ENCODE results near the gene DDIAS.
"Not testable (repeated sequence)": the region's sequence is repeated elsewhere in the genome, so short reads cannot be mapped to it uniquely, and the experiment has no call there.

DDIAS gene

GRCh38 chr11:82970507-82971083 is 69.1 kb downstream of the DDIAS start:
- DNase-seq, result not testable (repeated sequence)

DNA sequence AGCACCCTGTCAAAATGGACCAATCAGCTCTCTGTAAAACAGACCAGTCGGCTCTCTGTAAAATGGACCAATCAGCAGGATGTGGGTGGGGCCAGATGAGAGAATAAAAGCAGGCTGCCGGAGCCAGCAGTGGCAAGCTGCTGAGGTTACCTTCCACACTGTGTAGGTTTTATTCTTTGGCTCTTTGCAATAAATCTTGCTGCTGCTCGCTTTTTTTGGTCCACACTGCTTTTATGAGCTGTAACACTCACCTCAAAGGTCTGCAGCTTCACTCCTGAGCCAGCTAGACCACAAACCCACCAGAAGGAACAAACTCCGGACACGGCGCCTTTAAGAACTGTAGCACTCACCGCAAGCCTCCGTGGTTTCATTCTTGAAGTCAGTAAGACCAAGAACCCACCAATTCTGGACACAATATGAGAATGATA is 70.0 kb downstream of the DDIAS start:
- DNase-seq, result not testable (repeated sequence)

- DNase-seq, result no peak
Observed at GRCh38 chr11:82972103-82972502, 70.6 kb downstream of the DDIAS start.

DNA sequence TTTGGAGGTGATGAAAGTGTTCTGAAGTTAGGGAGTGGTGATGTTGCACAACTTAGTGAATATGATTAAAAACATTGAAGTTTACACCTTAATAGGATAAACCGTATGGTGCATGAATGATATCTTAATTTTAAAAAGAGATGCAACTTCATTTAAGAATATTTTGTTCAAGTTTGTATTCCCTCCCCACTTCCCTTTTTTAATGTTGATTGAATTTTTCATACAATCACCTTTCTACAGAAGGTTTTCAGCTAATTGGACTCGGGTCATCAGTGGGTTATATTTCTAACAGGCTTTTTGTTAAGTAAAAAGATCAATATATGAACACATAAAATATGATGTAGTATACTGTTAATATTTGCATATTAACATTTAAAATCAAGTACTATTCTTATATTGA is 72.6 kb downstream of the DDIAS start:
- DNase-seq, result no peak

DNA sequence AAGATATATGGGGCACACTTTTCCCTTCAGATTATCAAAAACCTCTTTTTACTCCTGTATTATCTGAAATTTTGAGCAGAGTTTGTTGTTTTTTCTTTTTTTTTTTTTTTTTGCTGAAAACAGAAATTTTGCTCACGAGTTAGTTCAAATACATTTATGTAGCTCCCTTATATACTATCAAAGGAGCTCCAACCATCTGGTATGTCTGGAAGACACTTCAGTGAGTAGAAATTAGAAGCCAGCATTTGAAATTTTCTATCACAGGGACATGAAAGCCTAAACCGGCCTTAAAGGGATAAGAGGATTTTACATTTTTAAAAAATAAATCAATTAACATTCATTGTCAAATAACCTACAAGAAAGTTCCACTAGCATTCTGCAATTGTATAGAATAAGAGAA is 73.3 kb downstream of the DDIAS start:
- no peak for DNase-seq

- DNase-seq, result no peak
Observed at GRCh38 chr11:82975882-82976281, 74.3 kb downstream of the DDIAS start.

DNA sequence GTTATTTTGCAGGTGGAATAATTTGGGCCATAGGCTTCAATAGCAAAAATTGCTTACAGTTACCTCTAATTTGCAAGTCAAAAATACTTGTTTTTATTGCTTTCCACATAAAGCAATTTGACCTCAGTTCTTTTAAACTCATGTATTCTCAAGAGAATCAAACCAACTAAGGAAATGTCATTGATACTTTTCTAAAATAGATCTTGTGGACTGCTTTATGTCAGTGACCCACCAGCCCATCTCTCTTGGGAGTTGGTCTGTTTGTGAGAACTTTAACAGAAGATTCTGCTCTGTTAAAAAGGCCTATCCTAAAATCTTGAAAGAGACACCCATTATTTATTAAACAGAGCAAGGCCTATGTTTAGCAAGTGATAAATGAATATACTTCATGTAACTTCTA is 75.2 kb downstream of the DDIAS start:
- DNase-seq, result no peak

GRCh38 chr11:82978422-82979099 is 77.0 kb downstream of the DDIAS start:
- DNase-seq, result no peak

- no peak for DNase-seq
Observed at GRCh38 chr11:82979824-82980223, 78.3 kb downstream of the DDIAS start.

DNA sequence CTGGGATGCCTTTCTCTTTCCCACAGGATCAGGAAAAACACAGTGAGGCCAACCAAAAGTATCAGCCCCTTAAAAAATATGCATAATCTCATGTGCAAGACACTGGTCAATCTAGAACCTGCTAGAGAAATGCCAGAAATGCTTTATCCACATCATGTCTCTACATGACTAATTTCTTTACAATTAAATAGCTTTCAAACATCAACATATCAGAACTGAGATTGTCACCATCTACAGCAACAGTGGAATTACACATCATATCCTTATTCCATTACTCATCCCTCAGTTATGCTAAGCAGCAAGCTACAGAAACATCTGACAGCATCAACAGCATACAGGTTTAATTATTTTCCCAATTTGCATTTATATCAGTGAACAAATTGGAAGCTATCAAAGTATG is 78.8 kb downstream of the DDIAS start:
- no peak for DNase-seq

DNA sequence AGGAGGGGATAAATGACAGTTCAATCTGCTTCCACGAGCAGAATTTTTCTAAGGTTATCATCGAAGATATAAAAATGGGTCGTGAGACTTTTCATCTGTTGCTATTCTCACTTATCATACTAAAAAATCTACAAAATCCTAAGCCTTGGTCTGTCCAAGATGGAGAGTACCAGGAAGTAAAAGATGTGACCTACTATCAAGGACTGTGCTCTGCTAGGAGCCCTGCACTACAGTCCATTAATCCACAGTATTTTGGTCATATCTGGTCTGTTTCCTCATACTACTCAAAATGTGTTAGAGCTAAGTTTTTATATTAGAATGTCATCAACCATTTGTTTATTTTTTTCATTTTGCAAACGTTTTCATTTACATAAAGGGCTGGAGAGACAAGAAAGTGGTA is 79.4 kb downstream of the DDIAS start:
- DNase-seq, result no peak

DNA sequence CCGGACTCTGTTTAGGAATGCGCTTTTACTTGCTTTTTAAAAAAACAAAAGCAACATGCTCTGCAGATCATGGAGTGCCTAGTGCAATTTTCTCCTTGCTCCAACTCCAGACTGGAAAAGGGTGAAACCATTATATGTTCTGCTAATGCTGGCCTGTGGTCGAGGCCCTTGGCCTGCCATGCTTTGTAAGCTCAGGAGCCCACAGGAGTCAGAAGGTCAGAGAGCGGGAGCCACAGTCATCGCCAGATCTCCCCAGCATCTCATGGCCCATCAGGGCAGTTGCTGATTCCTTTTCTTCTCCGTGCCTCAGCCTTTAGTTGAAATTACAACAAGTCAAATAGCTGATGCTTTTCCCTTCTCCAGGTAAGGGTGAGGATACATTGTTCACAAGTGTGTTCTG is 80.3 kb downstream of the DDIAS start:
- DNase-seq, result no peak
